GM12892 (cell line): Measurements from ENCODE around the gene PAX7.

Experiments used
- POLR2A ChIP-seq: IDR thresholded peaks from 2 replicates; pipeline ENCODE4 v1.6.1; 2011; ENCODE audit warnings: low read depth, low read length, control low read depth
- POLR2AphosphoS5 ChIP-seq: IDR thresholded peaks from 2 replicates; pipeline ENCODE4 v1.6.1; 2011; ENCODE audit warnings: low read depth, low read length, control low read depth
- TAF1 ChIP-seq: IDR thresholded peaks from 2 replicates; pipeline ENCODE4 v1.6.1; 2011; ENCODE audit warnings: low read depth, mild to moderate bottlenecking, control low read depth, low read length, borderline replicate concordance

DNA sequence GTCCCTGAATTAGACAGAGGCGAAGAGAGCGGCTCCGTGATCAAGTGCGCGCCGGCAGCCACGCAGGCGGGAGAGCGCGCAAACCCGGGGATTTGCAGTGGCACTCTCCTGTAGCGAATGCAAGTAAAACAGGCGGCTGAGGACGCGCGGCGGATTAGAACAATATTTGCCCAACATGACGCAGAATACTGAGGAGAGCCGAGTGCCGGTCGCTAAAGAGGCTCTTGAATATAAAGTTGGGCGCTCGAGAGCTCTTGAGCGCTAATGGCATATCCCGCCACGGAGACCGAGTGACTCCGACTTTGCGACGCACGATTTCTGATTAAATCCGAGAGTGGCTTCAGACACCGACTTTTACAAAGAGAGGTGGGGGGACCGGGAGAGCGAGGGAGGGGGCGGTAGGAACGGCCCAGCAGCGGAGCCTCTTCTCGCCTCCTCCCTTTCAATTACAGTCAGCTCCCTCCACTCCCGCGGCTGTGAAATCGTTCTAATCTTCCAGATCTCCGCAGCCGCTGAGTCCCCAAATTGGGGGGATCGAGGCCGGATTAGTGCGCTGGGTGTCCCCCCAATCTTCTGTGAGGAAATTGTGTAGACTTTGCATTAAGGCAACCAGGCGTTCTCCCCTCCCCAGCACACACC is 2.3 kb downstream of the PAX7 start:
- no peak for TF ChIP-seq POLR2AphosphoS5
- no peak for TF ChIP-seq POLR2A
- no peak for TF ChIP-seq TAF1
